Caco-2 (cell line): ENCODE data around the gene CGRRF1. TPM values are rescaled to one million over a fixed set of nuclear protein-coding genes. Genes with fewer than 3 reads are reported as not detected.

Source experiments
- BruUV-seq: library from RNA; stranded (reverse); fragments of 400-500 nt; replicated peaks from 2 replicates; lab custom pipeline; 2021; lab: Mats Ljungman, UMichigan
- CTCF ChIA-PET: fragments of 300-600 bp; sonication (Branson Sonifier 250); formaldehyde crosslinking; loops from one replicate; lab custom pipeline; 2022; ENCODE audit warnings: antibody characterized with exemption; lab: Charles Lee
- POLR2A ChIA-PET: fragments of 300-600 bp; sonication (Branson Sonifier 250); formaldehyde crosslinking; loops from one replicate; lab custom pipeline; 2022; ENCODE audit warnings: antibody characterized with exemption; lab: Charles Lee
- DNase-seq, 2 experiments: peaks; one replicate each; pipeline versions ENCODE4 v3.0.0 to v3.0.0-alpha.2; 2020 to 2022
- H3K27me3 ChIP-seq: replicated peaks from 2 replicates; pipeline ENCODE4 v1.6.0; 2011; ENCODE audit warnings: low read length; ENCODE audit not compliant: control insufficient read depth, insufficient read depth
- H3K36me3 ChIP-seq: 2 replicates; pipeline ENCODE4 v1.5.1; 2011; ENCODE audit warnings: low read length; ENCODE audit not compliant: control insufficient read depth, insufficient read depth
- H3K4me1 ChIP-seq: fragments of 250-450 bp; sonication (Bioruptor Pico); 2 replicates; pipeline ENCODE4 v1.5.1; 2020; ENCODE audit warnings: mild to moderate bottlenecking
- H3K4me3 ChIP-seq: 2 replicates; pipeline ENCODE4 v1.5.1; 2011; ENCODE audit warnings: low read depth, mild to moderate bottlenecking, control low read depth, low read length
- H3K9me3 ChIP-seq: fragments of 250-450 bp; sonication (Bioruptor Pico); 2 replicates; pipeline ENCODE4 v1.5.1; 2020; ENCODE audit warnings: mild to moderate bottlenecking, moderate library complexity
- H3K27ac Mint-ChIP-seq: one replicate; pipeline ENCODE4 v1.8.0; 2022; ENCODE audit warnings: mixed read lengths; ENCODE audit not compliant: unreplicated experiment
- H3K27me3 Mint-ChIP-seq: one replicate; pipeline ENCODE4 v1.8.0; 2022; ENCODE audit warnings: mixed read lengths; ENCODE audit not compliant: insufficient read depth, unreplicated experiment
- H3K36me3 Mint-ChIP-seq: one replicate; pipeline ENCODE4 v1.8.0; 2022; ENCODE audit warnings: mild to moderate bottlenecking, mixed read lengths; ENCODE audit not compliant: insufficient read depth, unreplicated experiment
- H3K4me1 Mint-ChIP-seq: one replicate; pipeline ENCODE4 v1.8.0; 2022; ENCODE audit warnings: low read depth, mixed read lengths; ENCODE audit not compliant: unreplicated experiment
- H3K4me3 Mint-ChIP-seq: one replicate; pipeline ENCODE4 v1.8.0; 2022; ENCODE audit warnings: mild to moderate bottlenecking, moderate library complexity, mixed read lengths; ENCODE audit not compliant: unreplicated experiment
- H3K9me3 Mint-ChIP-seq: one replicate; pipeline ENCODE4 v1.8.0; 2022; ENCODE audit warnings: mixed read lengths; ENCODE audit not compliant: unreplicated experiment
- intact Hi-C: fragments of 100-400 bp; cut with micrococcal nuclease; formaldehyde crosslinking; loops from one replicate; pipeline ENCODE4 v1.10.0; 2022; ENCODE audit not compliant: unreplicated experiment
- total RNA-seq: library from RNA; stranded (reverse); gene quantifications from 2 replicates; pipeline ENCODE4 v1.2.3, GENCODE V29; 2022
- TF ChIP-seq, protein P1 (sequence below), 2 experiments: fragments of 200-600 bp in 1 of 2; IDR thresholded peaks; 1 replicate in 1 of 2; 2 replicates in 1 of 2; pipeline versions ENCODE4 v1.5.1 to v1.8.0; 2011 to 2022; ENCODE audit warnings: antibody characterized with exemption in 1 of 2, control low read depth in 1 of 2, inconsistent platforms in 1 of 2, low read depth in 1 of 2, low read length in 1 of 2, mild to moderate bottlenecking in 1 of 2, moderate library complexity in 1 of 2; ENCODE audit not compliant: insufficient read depth in 1 of 2, severe bottlenecking in 1 of 2, unreplicated experiment in 1 of 2

The CGRRF1 gene
- total RNA-seq, 1 experiment from 2014 or later: 12.3 TPM

DNA sequence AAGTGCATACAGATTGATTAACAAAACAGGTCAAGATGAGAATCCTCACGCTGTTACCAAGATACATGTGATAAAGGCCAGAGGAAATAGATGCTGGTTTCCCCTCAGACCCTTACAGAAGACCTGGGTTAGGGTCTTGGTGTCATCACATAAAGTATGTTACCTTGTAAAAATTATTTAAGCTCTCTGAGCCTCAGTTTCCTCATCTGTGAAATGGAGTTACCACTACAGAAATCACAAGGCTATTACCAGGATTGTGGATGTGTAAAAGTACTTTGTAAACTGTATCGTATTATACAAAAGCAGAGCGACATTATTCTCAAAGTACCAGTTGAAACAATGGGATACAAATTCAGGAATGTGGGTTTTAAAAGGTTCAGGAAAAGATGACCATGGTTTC is 71.2 kb downstream of the CGRRF1 start:
- no TSS peak for BruUV-seq
- DNase-seq: no peak
- POLR2A ChIA-PET: no interaction called here
- H3K27me3 Mint-ChIP-seq: no peaks in the 10 kb centered on the region
- intact Hi-C loops: no loop called here
- peaks cover 24% of the 10 kb centered on the region for H3K4me1 Mint-ChIP-seq
- Histone ChIP-seq H3K4me3 (no peak overlapping the region), H3K27me3 (no peaks in the 10 kb centered on the region), H3K36me3 (peaks cover 1% of the 10 kb centered on the region; the same call in 1 of the 2 replicates), H3K9me3 (no peaks in the 10 kb centered on the region), H3K4me1 (peaks cover 31% of the 10 kb centered on the region)
- CTCF ChIA-PET: no interaction called here
- TF ChIP-seq, protein P1, sequence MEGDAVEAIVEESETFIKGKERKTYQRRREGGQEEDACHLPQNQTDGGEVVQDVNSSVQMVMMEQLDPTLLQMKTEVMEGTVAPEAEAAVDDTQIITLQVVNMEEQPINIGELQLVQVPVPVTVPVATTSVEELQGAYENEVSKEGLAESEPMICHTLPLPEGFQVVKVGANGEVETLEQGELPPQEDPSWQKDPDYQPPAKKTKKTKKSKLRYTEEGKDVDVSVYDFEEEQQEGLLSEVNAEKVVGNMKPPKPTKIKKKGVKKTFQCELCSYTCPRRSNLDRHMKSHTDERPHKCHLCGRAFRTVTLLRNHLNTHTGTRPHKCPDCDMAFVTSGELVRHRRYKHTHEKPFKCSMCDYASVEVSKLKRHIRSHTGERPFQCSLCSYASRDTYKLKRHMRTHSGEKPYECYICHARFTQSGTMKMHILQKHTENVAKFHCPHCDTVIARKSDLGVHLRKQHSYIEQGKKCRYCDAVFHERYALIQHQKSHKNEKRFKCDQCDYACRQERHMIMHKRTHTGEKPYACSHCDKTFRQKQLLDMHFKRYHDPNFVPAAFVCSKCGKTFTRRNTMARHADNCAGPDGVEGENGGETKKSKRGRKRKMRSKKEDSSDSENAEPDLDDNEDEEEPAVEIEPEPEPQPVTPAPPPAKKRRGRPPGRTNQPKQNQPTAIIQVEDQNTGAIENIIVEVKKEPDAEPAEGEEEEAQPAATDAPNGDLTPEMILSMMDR (IDR thresholded peaks at IDR 0.05; ENCODE audit: insufficient read depth in 1 of 2, low read depth in 1 of 2, low read length in 1 of 2, severe bottlenecking in 1 of 2, unreplicated experiment in 1 of 2): no peak
- no peaks in the 10 kb centered on the region for H3K9me3 Mint-ChIP-seq
- H3K36me3 Mint-ChIP-seq: peaks cover 47% of the 10 kb centered on the region
- no peak overlapping the region for H3K4me3 Mint-ChIP-seq
- H3K27ac Mint-ChIP-seq: no peak overlapping the region

DNA sequence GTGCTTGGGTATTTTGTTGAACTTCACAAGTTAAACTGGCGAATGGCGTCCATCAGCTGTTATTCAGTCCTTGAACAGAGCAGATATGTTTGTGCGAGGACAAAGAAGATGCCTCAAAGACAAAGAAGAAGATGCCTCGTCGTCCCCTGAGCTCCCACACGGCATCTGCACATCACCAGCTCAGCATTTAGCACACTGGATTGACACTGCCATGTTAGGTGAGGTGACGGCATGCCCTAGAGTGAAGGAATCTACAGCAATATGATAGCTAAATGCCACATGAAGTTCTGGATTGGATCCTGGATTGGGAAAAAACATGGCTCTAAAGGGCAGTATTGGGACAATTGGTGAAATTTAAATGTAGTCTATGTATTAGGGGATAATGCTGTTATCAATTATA is 72.6 kb downstream of the CGRRF1 start:
- Mint-ChIP-seq H3K9me3 (no peaks in the 10 kb centered on the region), H3K36me3 (peaks cover 41% of the 10 kb centered on the region), H3K4me3 (no peak overlapping the region), H3K4me1 (peaks cover 13% of the 10 kb centered on the region), H3K27ac (no peak overlapping the region), H3K27me3 (no peaks in the 10 kb centered on the region)
- no TSS peak for BruUV-seq
- Histone ChIP-seq H3K9me3 (no peaks in the 10 kb centered on the region), H3K27me3 (no peaks in the 10 kb centered on the region), H3K4me3 (no peak overlapping the region), H3K4me1 (peaks cover 22% of the 10 kb centered on the region; the same call in 1 of the 2 replicates), H3K36me3 (no peaks in the 10 kb centered on the region)
- CTCF ChIA-PET: no interaction called here
- no peak for DNase-seq
- intact Hi-C loops: no loop called here
- TF ChIP-seq, protein P1 (IDR thresholded peaks at IDR 0.05; ENCODE audit: insufficient read depth in 1 of 2, low read depth in 1 of 2, low read length in 1 of 2, severe bottlenecking in 1 of 2, unreplicated experiment in 1 of 2): no peak
- POLR2A ChIA-PET: no interaction called here

DNA sequence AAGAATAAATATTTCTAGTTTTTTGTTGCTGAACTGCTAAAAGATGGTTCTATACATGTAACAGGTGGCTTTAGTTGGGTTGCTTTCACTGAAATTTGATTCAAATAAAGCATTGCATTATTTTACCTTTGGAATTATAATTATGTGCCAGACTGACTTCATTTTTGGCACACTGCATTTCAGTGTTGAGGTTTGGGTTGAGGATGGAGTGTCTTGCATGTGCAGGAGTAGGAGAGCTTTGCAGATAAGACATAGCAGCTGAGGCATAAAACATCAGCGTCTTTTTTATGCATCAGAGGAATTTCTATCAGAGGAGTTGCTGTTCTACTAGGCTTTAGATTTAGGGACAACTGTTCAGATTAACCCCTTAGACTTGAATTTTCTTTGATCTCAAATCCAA is 74.4 kb downstream of the CGRRF1 start:
- H3K27me3 ChIP-seq: no peaks in the 10 kb centered on the region
- H3K9me3 Mint-ChIP-seq: no peaks in the 10 kb centered on the region
- H3K4me1 Mint-ChIP-seq: peaks cover 17% of the 10 kb centered on the region
- POLR2A ChIA-PET: no interaction called here
- 0 out of 2 replicates have a peak, but pooled peaks cover 6% of the 10 kb centered on the region for H3K4me1 ChIP-seq
- no peak overlapping the region for H3K4me3 ChIP-seq
- H3K9me3 ChIP-seq: no peaks in the 10 kb centered on the region
- no peak overlapping the region for H3K4me3 Mint-ChIP-seq
- H3K36me3 Mint-ChIP-seq: peaks cover 26% of the 10 kb centered on the region
- BruUV-seq: no TSS peak
- CTCF ChIA-PET: interaction anchor here (0.7 kb wide), 1 partner anchor 107 kb away, joined by 4 read pairs; no protein-coding TSS in a partner anchor
- intact Hi-C loops: no loop called here
- no peaks in the 10 kb centered on the region for H3K36me3 ChIP-seq
- DNase-seq: no peak
- no peaks in the 10 kb centered on the region for H3K27me3 Mint-ChIP-seq
- TF ChIP-seq, protein P1 (IDR thresholded peaks at IDR 0.05; ENCODE audit: insufficient read depth in 1 of 2, low read depth in 1 of 2, low read length in 1 of 2, severe bottlenecking in 1 of 2, unreplicated experiment in 1 of 2): no peak
- H3K27ac Mint-ChIP-seq: no peak overlapping the region
